ENCODE results near the gene FOLR2. TPM values are rescaled to one million over a fixed set of nuclear protein-coding genes. Genes with fewer than 3 reads are reported as not detected.

Gene FOLR2
- total and polyA plus RNA-seq, 10 donors, result 16.1 to 62.3 (median 23.0) TPM

- no peaks in the 10 kb centered on the region for H3K9me3 ChIP-seq
- peaks cover 10 to 41% (median 22%) of the 10 kb centered on the region in 6 donors for H3K4me1 ChIP-seq
- H3K36me3 ChIP-seq, result peaks cover 4 to 64% (median 45%) of the 10 kb centered on the region in 6 donors
- no peak overlapping the region for H3K27ac ChIP-seq
- H3K27me3 ChIP-seq (replicated peaks in 1 of 7), result no peaks in the 10 kb centered on the region
- H3K4me3 ChIP-seq, result no peak overlapping the region
- DNase-seq, result peak; percentile 65
- 91 to 98% (median 92%) methylated on average over 11 to 14 of the region's 14 CpGs for WGBS, 5 donors
- intact Hi-C loops (cut with DNase I; ENCODE audit: low total_unique reads), result no loop called here
- TF ChIP-seq CTCF (IDR thresholded peaks at IDR 0.05 in 8 of 11, conservative IDR thresholded peaks at IDR 0.05 in 3 of 11), result no peak
- TF ChIP-seq POLR2AphosphoS5 (IDR thresholded peaks at IDR 0.05), result no peak
- TF ChIP-seq POLR2A (IDR thresholded peaks at IDR 0.05), result no peak
Measured at GRCh38 chr11:72227316-72228228, 11.0 kb downstream of the FOLR2 start.

GRCh38 chr11:72228229-72228843 is 11.7 kb downstream of the FOLR2 start:
- Histone ChIP-seq H3K27ac (no peak overlapping the region), H3K27me3 (replicated peaks in 1 of 7) (no peaks in the 10 kb centered on the region), H3K4me1 (peaks cover 8 to 43% (median 18%) of the 10 kb centered on the region in 6 donors), H3K9me3 (no peaks in the 10 kb centered on the region), H3K36me3 (peaks cover 4 to 71% (median 52%) of the 10 kb centered on the region in 6 donors), H3K4me3 (no peak overlapping the region)
- DNase-seq, result peak; percentile 70
- WGBS, 5 donors, result 85 to 93% (median 89%) methylated on average over 16 of the region's 16 CpGs
- intact Hi-C loops (cut with DNase I; ENCODE audit: low total_unique reads), result no loop called here
- peak in 2 of 3 donors; percentile 23 to 64 for TF ChIP-seq POLR2AphosphoS5 (IDR thresholded peaks at IDR 0.05)
- no peak for TF ChIP-seq CTCF (IDR thresholded peaks at IDR 0.05 in 8 of 11, conservative IDR thresholded peaks at IDR 0.05 in 3 of 11)
- no peak for TF ChIP-seq POLR2A (IDR thresholded peaks at IDR 0.05)

GRCh38 chr11:72228844-72229231 is 12.2 kb downstream of the FOLR2 start:
- H3K36me3 ChIP-seq, result peaks cover 4 to 76% (median 57%) of the 10 kb centered on the region in 6 donors
- peaks cover 8 to 48% (median 18%) of the 10 kb centered on the region in 6 donors for H3K4me1 ChIP-seq
- TF ChIP-seq POLR2AphosphoS5 (IDR thresholded peaks at IDR 0.05), result peak in 1 of 3 donors; percentile 29
- TF ChIP-seq CTCF (IDR thresholded peaks at IDR 0.05 in 8 of 11, conservative IDR thresholded peaks at IDR 0.05 in 3 of 11), result no peak
- peak; percentile 67 for DNase-seq
- H3K27me3 ChIP-seq (replicated peaks in 1 of 7), result no peaks in the 10 kb centered on the region
- H3K4me3 ChIP-seq, result no peak overlapping the region
- WGBS, 5 donors, result 93 to 97% (median 94%) methylated on average over 7 of the region's 7 CpGs
- H3K27ac ChIP-seq, result no peak overlapping the region
- intact Hi-C loops (cut with DNase I; ENCODE audit: low total_unique reads), result no loop called here
- H3K9me3 ChIP-seq, result no peaks in the 10 kb centered on the region
